Sigmoid colon (tissue), 7 donors: Measurements from ENCODE around the gene BRIP1. TPM values are rescaled to one million over a fixed set of nuclear protein-coding genes. Genes with fewer than 3 reads are reported as not detected.

Source experiments
- DNase-seq: peaks from one replicate; pipeline ENCODE4 v3.0.0-alpha.2; 2019
- H3K27ac ChIP-seq, 4 donors: fragments of 200-600 bp; sonication (generic); one replicate each; pipeline ENCODE4 v1.5.1; 2016 to 2019; ENCODE audit warnings: mild to moderate bottlenecking in 1 of 4
- H3K27me3 ChIP-seq, 3 donors: fragments of 200-600 bp; sonication (generic); one replicate each; pipeline ENCODE4 v1.5.1; 2019; ENCODE audit warnings: mild to moderate bottlenecking in 1 of 3
- H3K36me3 ChIP-seq, 4 donors: fragments of 200-600 bp; sonication (generic); one replicate each; pipeline ENCODE4 v1.5.1; 2016 to 2019
- H3K4me1 ChIP-seq, 4 donors: fragments of 200-600 bp; sonication (generic); one replicate each; pipeline ENCODE4 v1.5.1; 2017 to 2019
- H3K4me3 ChIP-seq, 4 donors: fragments of 200-600 bp; sonication (generic); one replicate each; pipeline ENCODE4 v1.5.1; 2017 to 2019; ENCODE audit warnings: mild to moderate bottlenecking in 2 of 4, moderate library complexity in 1 of 4
- H3K9me3 ChIP-seq, 4 donors: fragments of 200-600 bp in 3 of 4; sonication (generic) in 3 of 4; one replicate each; pipeline versions ENCODE4 v1.5.1 to v1.6.1; 2013 to 2019
- CTCF ChIP-seq, 4 experiments: fragments of 450-650 bp in 3 of 4; fragments of 200-600 bp in 1 of 4; IDR thresholded peaks; one replicate each; pipeline ENCODE4 v1.5.1; 2016 to 2019; ENCODE audit warnings: antibody characterized with exemption in 4 of 4, mild to moderate bottlenecking in 3 of 4, moderate library complexity in 2 of 4
- EP300 ChIP-seq, 4 donors: sonication (generic); formaldehyde crosslinking; IDR thresholded peaks; one replicate each; pipeline ENCODE4 v1.6.1; 2017; ENCODE audit warnings: antibody characterized with exemption in 4 of 4
- POLR2A ChIP-seq, 2 donors: fragments of 450-650 bp; IDR thresholded peaks; one replicate each; pipeline ENCODE4 v1.6.1; 2016; ENCODE audit warnings: antibody characterized with exemption in 2 of 2, mild to moderate bottlenecking in 2 of 2, moderate library complexity in 2 of 2
- POLR2AphosphoS5 ChIP-seq, 4 donors: sonication (generic); formaldehyde crosslinking; IDR thresholded peaks; one replicate each; pipeline ENCODE4 v1.6.1; 2017; ENCODE audit warnings: antibody characterized with exemption in 4 of 4
- WGBS, 2 donors: extraction: QIAGEN DNeasy Blood & Tissue Kit; methylation state at CpG; one replicate each; pipeline ENCODE4 v1.1.7; 2013; 5-methylcytosine and 5-hydroxymethylcytosine counted together
- intact Hi-C: fragments of 100-400 bp; cut with DNase I; formaldehyde crosslinking; loops from one replicate; pipeline ENCODE4 v1.15.1; 2023
- polyA plus RNA-seq, 3 donors: library from polyadenylated mRNA; stranded (reverse); fragments of 200-250 nt; gene quantifications; one replicate each; pipeline ENCODE4 v1.2.3, GENCODE V29; 2013
- total RNA-seq, 4 donors: library from RNA; depleted of rRNA; stranded (reverse); fragments of >200 nt; gene quantifications; one replicate each; pipeline ENCODE4 v1.1.0, GENCODE V29; 2016
- donor health status: healthy with polysubstance abuse.
- donor health status: Bipolar disorder and iron deficiency.
- donor health status: healthy.

The BRIP1 gene
- total and polyA plus RNA-seq, 7 donors, result under 0.01 to 1.5 (median 0.41) TPM; not detected in 1

GRCh38 chr17:61805399-61805798 is 57.9 kb downstream of the BRIP1 start:
- intact Hi-C loops, result no loop called here
- H3K4me1 ChIP-seq, result no peaks in the 10 kb centered on the region
- no peak overlapping the region for H3K27ac ChIP-seq
- H3K36me3 ChIP-seq, result no peaks in the 10 kb centered on the region
- no peak for DNase-seq
- H3K27me3 ChIP-seq, result no peaks in the 10 kb centered on the region
- TF ChIP-seq CTCF (IDR thresholded peaks at IDR 0.05), result no peak
- H3K9me3 ChIP-seq, result no peaks in the 10 kb centered on the region
- WGBS, 2 donors, result 78 to 82% methylated on average over 1 of the region's 1 CpG
- no peak overlapping the region for H3K4me3 ChIP-seq

GRCh38 chr17:61803796-61804195 is 59.5 kb downstream of the BRIP1 start:
- Histone ChIP-seq H3K4me3 (no peak overlapping the region), H3K36me3 (no peaks in the 10 kb centered on the region), H3K4me1 (no peaks in the 10 kb centered on the region), H3K27ac (no peak overlapping the region), H3K9me3 (no peaks in the 10 kb centered on the region), H3K27me3 (no peaks in the 10 kb centered on the region)
- 93 to 94% methylated on average over 1 of the region's 1 CpG for WGBS, 2 donors
- TF ChIP-seq POLR2A (IDR thresholded peaks at IDR 0.05) (no peak), CTCF (IDR thresholded peaks at IDR 0.05) (no peak), POLR2AphosphoS5 (IDR thresholded peaks at IDR 0.05) (no peak), EP300 (IDR thresholded peaks at IDR 0.05) (no peak)
- DNase-seq, result no peak
- intact Hi-C loops, result no loop called here

- Histone ChIP-seq H3K27ac (no peak overlapping the region), H3K27me3 (no peaks in the 10 kb centered on the region), H3K36me3 (no peaks in the 10 kb centered on the region), H3K4me1 (no peaks in the 10 kb centered on the region), H3K9me3 (no peaks in the 10 kb centered on the region), H3K4me3 (no peak overlapping the region)
- 97 to 98% methylated on average over 6 of the region's 6 CpGs for WGBS, 2 donors
- no peak for DNase-seq
- intact Hi-C loops, result no loop called here
- TF ChIP-seq POLR2AphosphoS5 (IDR thresholded peaks at IDR 0.05), result no peak
- no peak for TF ChIP-seq EP300 (IDR thresholded peaks at IDR 0.05)
- no peak for TF ChIP-seq CTCF (IDR thresholded peaks at IDR 0.05)
- no peak for TF ChIP-seq POLR2A (IDR thresholded peaks at IDR 0.05)
Measured at GRCh38 chr17:61803216-61803615, 60.1 kb downstream of the BRIP1 start.

- no peaks in the 10 kb centered on the region for H3K9me3 ChIP-seq
- intact Hi-C loops, result no loop called here
- no peak for DNase-seq
- no peak for TF ChIP-seq EP300 (IDR thresholded peaks at IDR 0.05)
- TF ChIP-seq POLR2A (IDR thresholded peaks at IDR 0.05), result no peak
- H3K4me1 ChIP-seq, result no peaks in the 10 kb centered on the region
- H3K27me3 ChIP-seq, result no peaks in the 10 kb centered on the region
- no peak overlapping the region for H3K4me3 ChIP-seq
- H3K27ac ChIP-seq, result no peak overlapping the region
- H3K36me3 ChIP-seq, result no peaks in the 10 kb centered on the region
- 96 to 97% methylated on average over 1 of the region's 1 CpG for WGBS, 2 donors
Measured at GRCh38 chr17:61799812-61800484, 63.4 kb downstream of the BRIP1 start.

- Histone ChIP-seq H3K27ac (no peak overlapping the region), H3K4me3 (no peak overlapping the region), H3K27me3 (no peaks in the 10 kb centered on the region), H3K36me3 (no peaks in the 10 kb centered on the region), H3K9me3 (no peaks in the 10 kb centered on the region), H3K4me1 (no peaks in the 10 kb centered on the region)
- WGBS, 2 donors, result 92 to 98% methylated on average over 2 of the region's 2 CpGs
- intact Hi-C loops, result no loop called here
- DNase-seq, result no peak
- TF ChIP-seq EP300 (IDR thresholded peaks at IDR 0.05), result no peak
- TF ChIP-seq POLR2A (IDR thresholded peaks at IDR 0.05), result no peak
- TF ChIP-seq POLR2AphosphoS5 (IDR thresholded peaks at IDR 0.05), result no peak
- no peak for TF ChIP-seq CTCF (IDR thresholded peaks at IDR 0.05)
Measured at GRCh38 chr17:61797283-61797682, 66.0 kb downstream of the BRIP1 start.
